ENCODE data around the gene CCDC59.

Gene CCDC59

GRCh38 chr12:82319276-82319675 is 38.9 kb downstream of the CCDC59 start:
- no peak for DNase-seq (ENCODE audit: low read depth, low spot score)

GRCh38 chr12:82314406-82314892 is 43.7 kb downstream of the CCDC59 start:
- no peak for DNase-seq (ENCODE audit: low read depth, low spot score)
